Measurements from ENCODE around the gene KRT40.

Gene KRT40

GRCh38 chr17:40993084-40993483 lies 9.0 kb upstream of the KRT40 start:
- no peaks in the 10 kb centered on the region for H4K20me1 ChIP-seq (ENCODE audit: low read depth, low read length)
- no peaks in the 10 kb centered on the region for H3K27me3 ChIP-seq (ENCODE audit: low read length)
- H3K9ac ChIP-seq (ENCODE audit: low read length), result no peak overlapping the region
- no peaks in the 10 kb centered on the region for H3K9me2 ChIP-seq (replicated peaks; ENCODE audit: insufficient read depth, low read length)
- H3K4me2 ChIP-seq (ENCODE audit: low read depth, low read length, poor library complexity, severe bottlenecking), result no peak overlapping the region
- H2AFZ ChIP-seq (ENCODE audit: low read depth, low read length, severe bottlenecking), result no peak overlapping the region
- TF ChIP-seq CTCF (IDR thresholded peaks at IDR 0.05; ENCODE audit: insufficient read depth, low read length, poor library complexity, severe bottlenecking), result no peak
- no peak for TF ChIP-seq EZH2phosphoT487 (conservative IDR thresholded peaks at IDR 0.05; ENCODE audit: low read length)
- H3F3A ChIP-seq (ENCODE audit: insufficient read depth), result no peaks in the 10 kb centered on the region
- H3K9me3 ChIP-seq (ENCODE audit: insufficient read depth, low read length), result no peaks in the 10 kb centered on the region
- H3K79me2 ChIP-seq (ENCODE audit: insufficient read depth, low read length), result no peaks in the 10 kb centered on the region
- no peak overlapping the region for H3K4me3 ChIP-seq (ENCODE audit: insufficient read depth, low read length, poor library complexity, severe bottlenecking)
- H3K27ac ChIP-seq (ENCODE audit: low read depth, low read length), result no peak overlapping the region
- H3K36me3 ChIP-seq (ENCODE audit: low read length), result no peaks in the 10 kb centered on the region

GRCh38 chr17:40992666-40993065 lies 8.5 kb upstream of the KRT40 start:
- Histone ChIP-seq H3K27ac (ENCODE audit: low read depth, low read length) (no peak overlapping the region), H3K4me2 (ENCODE audit: low read depth, low read length, poor library complexity, severe bottlenecking) (no peak overlapping the region), H3K9me2 (replicated peaks; ENCODE audit: insufficient read depth, low read length) (no peaks in the 10 kb centered on the region), H3K79me2 (ENCODE audit: insufficient read depth, low read length) (no peaks in the 10 kb centered on the region), H3K4me3 (ENCODE audit: insufficient read depth, low read length, poor library complexity, severe bottlenecking) (no peak overlapping the region), H2AFZ (ENCODE audit: low read depth, low read length, severe bottlenecking) (no peak overlapping the region), H3F3A (ENCODE audit: insufficient read depth) (no peaks in the 10 kb centered on the region), H4K20me1 (ENCODE audit: low read depth, low read length) (no peaks in the 10 kb centered on the region), H3K9ac (ENCODE audit: low read length) (no peak overlapping the region), H3K36me3 (ENCODE audit: low read length) (no peaks in the 10 kb centered on the region), H3K27me3 (ENCODE audit: low read length) (no peaks in the 10 kb centered on the region), H3K9me3 (ENCODE audit: insufficient read depth, low read length) (no peaks in the 10 kb centered on the region)
- no peak for TF ChIP-seq EZH2phosphoT487 (conservative IDR thresholded peaks at IDR 0.05; ENCODE audit: low read length)
- TF ChIP-seq CTCF (IDR thresholded peaks at IDR 0.05; ENCODE audit: insufficient read depth, low read length, poor library complexity, severe bottlenecking), result no peak

GRCh38 chr17:40986920-40987319 lies 2.8 kb upstream of the KRT40 start:
- no peak for TF ChIP-seq EZH2phosphoT487 (conservative IDR thresholded peaks at IDR 0.05; ENCODE audit: low read length)
- no peak for TF ChIP-seq CTCF (IDR thresholded peaks at IDR 0.05; ENCODE audit: insufficient read depth, low read length, poor library complexity, severe bottlenecking)
- Histone ChIP-seq H4K20me1 (ENCODE audit: low read depth, low read length) (no peaks in the 10 kb centered on the region), H3K27ac (ENCODE audit: low read depth, low read length) (no peak overlapping the region), H3K4me3 (ENCODE audit: insufficient read depth, low read length, poor library complexity, severe bottlenecking) (no peak overlapping the region), H3K9me3 (ENCODE audit: insufficient read depth, low read length) (no peaks in the 10 kb centered on the region), H3K9me2 (replicated peaks; ENCODE audit: insufficient read depth, low read length) (no peaks in the 10 kb centered on the region), H3K4me2 (ENCODE audit: low read depth, low read length, poor library complexity, severe bottlenecking) (no peak overlapping the region), H2AFZ (ENCODE audit: low read depth, low read length, severe bottlenecking) (no peak overlapping the region), H3F3A (ENCODE audit: insufficient read depth) (no peaks in the 10 kb centered on the region), H3K9ac (ENCODE audit: low read length) (no peak overlapping the region), H3K79me2 (ENCODE audit: insufficient read depth, low read length) (no peaks in the 10 kb centered on the region), H3K36me3 (ENCODE audit: low read length) (no peaks in the 10 kb centered on the region), H3K27me3 (ENCODE audit: low read length) (no peaks in the 10 kb centered on the region)
